GM12878 (cell line): ENCODE results near the gene DVL2. TPM values are rescaled to one million over a fixed set of nuclear protein-coding genes. Genes with fewer than 3 reads are reported as not detected.

Experiments
- EP300 ChIP-seq, 2 experiments: fragments of 150-350 bp in 1 of 2; IDR thresholded peaks; 2 replicates each; pipeline ENCODE4 v1.6.1; 2011 to 2012; ENCODE audit warnings: low read depth in 2 of 2, low read length in 2 of 2, borderline replicate concordance in 1 of 2, improper control_type of control experiment in 1 of 2, inconsistent platforms in 1 of 2; ENCODE audit not compliant: control insufficient read depth in 1 of 2
- FOXK2 ChIP-seq: fragments of 450-650 bp; IDR thresholded peaks from 2 replicates; pipeline ENCODE4 v1.6.1; 2017; ENCODE audit warnings: mild to moderate bottlenecking, moderate library complexity
- GATAD2B ChIP-seq: fragments of 450-650 bp; conservative IDR thresholded peaks from 2 replicates; pipeline ENCODE4 v1.6.1; 2017; ENCODE audit warnings: low read depth, mild to moderate bottlenecking, moderate library complexity
- HDAC2 ChIP-seq: fragments of 200-600 bp; sonication (generic); IDR thresholded peaks from 2 replicates; pipeline ENCODE4 v1.6.1; 2017
- IKZF1 ChIP-seq: fragments of 450-650 bp; conservative IDR thresholded peaks from 2 replicates; pipeline ENCODE4 v1.6.1; 2017; ENCODE audit warnings: antibody characterized with exemption, mild to moderate bottlenecking
- JUNB ChIP-seq: IDR thresholded peaks from 2 replicates; pipeline ENCODE4 v1.6.1; 2016; ENCODE audit warnings: antibody characterized with exemption, mild to moderate bottlenecking
- MLLT1 ChIP-seq: fragments of 450-650 bp; IDR thresholded peaks from 2 replicates; pipeline ENCODE4 v1.6.1; 2016; ENCODE audit warnings: mild to moderate bottlenecking
- NBN ChIP-seq: fragments of 450-650 bp; IDR thresholded peaks from 2 replicates; pipeline ENCODE4 v1.6.1; 2016
- NFXL1 ChIP-seq: fragments of 450-650 bp; IDR thresholded peaks from 2 replicates; pipeline ENCODE4 v1.6.1; 2017; ENCODE audit warnings: antibody characterized with exemption, mild to moderate bottlenecking, borderline replicate concordance
- POLR2AphosphoS5 ChIP-seq: IDR thresholded peaks from 2 replicates; pipeline ENCODE4 v1.6.1; 2011; ENCODE audit warnings: mild to moderate bottlenecking, low read length, inconsistent platforms
- RAD21 ChIP-seq: IDR thresholded peaks from 2 replicates; pipeline ENCODE4 v1.6.1; 2011; ENCODE audit warnings: mild to moderate bottlenecking, low read depth, low read length, moderate library complexity; ENCODE audit not compliant: insufficient read depth
- RELA ChIP-seq: fragments of 450-650 bp; IDR thresholded peaks from 2 replicates; pipeline ENCODE4 v1.8.0; 2014; ENCODE audit warnings: borderline replicate concordance; ENCODE audit not compliant: partially characterized antibody
- SMARCA5 ChIP-seq: fragments of 450-650 bp; IDR thresholded peaks from 2 replicates; pipeline ENCODE4 v1.6.1; 2017; ENCODE audit warnings: mild to moderate bottlenecking
- STAT3 ChIP-seq: IDR thresholded peaks from 2 replicates; pipeline ENCODE4 v1.6.1; 2011; ENCODE audit warnings: low read depth, low read length, improper control_type of control experiment
- TCF7 ChIP-seq: IDR thresholded peaks from 2 replicates; pipeline ENCODE4 v1.6.1; 2014; ENCODE audit warnings: antibody characterized with exemption, borderline replicate concordance
- ZBTB4 ChIP-seq: fragments of 450-650 bp; formaldehyde crosslinking; IDR thresholded peaks from 2 replicates; pipeline ENCODE4 v1.4.0; 2022; ENCODE audit warnings: mild to moderate bottlenecking, moderate library complexity
- ZNF217 ChIP-seq: fragments of 450-650 bp; IDR thresholded peaks from 2 replicates; pipeline ENCODE4 v1.6.1; 2017; ENCODE audit warnings: antibody characterized with exemption, mild to moderate bottlenecking
- polyA plus RNA-seq, 11 experiments: library from polyadenylated mRNA; depleted of rRNA in 4 of 11; unstranded in 6 of 11; stranded (reverse) in 5 of 11; fragments of >200 nt; fragmentation: Nextera tagmentation in 4 of 11; fragmentation: Illumina TruSeq in 1 of 11; extraction: Ambion mirVana in 4 of 11; extraction: Trizol in 1 of 11; gene quantifications; 1 replicate in 1 of 11; 2 replicates in 10 of 11; pipeline versions ENCODE4 v1.2.1 to v1.2.3, GENCODE V29; 2011 to 2016; ENCODE audit warnings: inconsistent platforms in 2 of 11, missing spikeins in 2 of 11, low read depth in 1 of 11
- total RNA-seq, 4 experiments: library from RNA; depleted of rRNA in 3 of 4; stranded (reverse); fragments of >200 nt in 3 of 4; fragmentation: Illumina TruSeq in 1 of 4; extraction: Trizol in 1 of 4; gene quantifications; 2 replicates each; pipeline versions ENCODE4 v1.2.1 to v1.2.3, GENCODE V29; 2013 to 2021
- TF ChIP-seq, protein P1 (sequence below): fragments of 150-350 bp; IDR thresholded peaks from 2 replicates; pipeline ENCODE4 v1.6.1; 2014; ENCODE audit warnings: mild to moderate bottlenecking, low read depth, low read length
- TF ChIP-seq, protein P2 (sequence below): fragments of 450-650 bp; IDR thresholded peaks from 2 replicates; pipeline ENCODE4 v1.6.1; 2017; ENCODE audit warnings: mild to moderate bottlenecking
- TF ChIP-seq, protein P3 (sequence below): fragments of 450-650 bp; IDR thresholded peaks from 2 replicates; pipeline ENCODE4 v1.6.1; 2016; ENCODE audit warnings: mild to moderate bottlenecking, moderate library complexity, borderline replicate concordance

The DVL2 gene
- total and polyA plus RNA-seq, 10 of the 15 experiments (the other 5 are each of a cell fraction or from before 2014, with no cell fraction given), result 0.97 to 44.8 (median 23.2) TPM

DNA sequence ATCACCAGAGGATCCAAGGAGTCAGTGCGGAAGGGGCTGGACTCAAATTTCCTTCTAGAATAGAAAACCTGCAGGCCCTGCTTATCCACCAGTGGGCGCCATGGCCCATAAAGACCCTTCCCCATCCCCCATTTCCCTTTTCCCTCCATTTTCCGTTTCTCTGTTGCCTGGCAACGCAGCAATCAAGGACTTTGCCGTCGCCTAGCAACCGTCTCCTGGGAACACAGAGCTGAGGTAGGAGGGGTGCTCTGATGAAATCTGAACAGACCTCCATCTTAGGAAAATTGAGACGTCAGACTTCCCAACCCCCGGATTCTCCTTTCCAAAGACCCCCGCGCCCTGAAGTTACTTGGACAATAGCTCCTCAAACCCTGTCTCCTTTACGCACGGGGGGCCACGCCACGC lies 20.4 kb downstream of the DVL2 start (continued):
- TF ChIP-seq POLR2AphosphoS5, result no peak
- TF ChIP-seq, protein P1, sequence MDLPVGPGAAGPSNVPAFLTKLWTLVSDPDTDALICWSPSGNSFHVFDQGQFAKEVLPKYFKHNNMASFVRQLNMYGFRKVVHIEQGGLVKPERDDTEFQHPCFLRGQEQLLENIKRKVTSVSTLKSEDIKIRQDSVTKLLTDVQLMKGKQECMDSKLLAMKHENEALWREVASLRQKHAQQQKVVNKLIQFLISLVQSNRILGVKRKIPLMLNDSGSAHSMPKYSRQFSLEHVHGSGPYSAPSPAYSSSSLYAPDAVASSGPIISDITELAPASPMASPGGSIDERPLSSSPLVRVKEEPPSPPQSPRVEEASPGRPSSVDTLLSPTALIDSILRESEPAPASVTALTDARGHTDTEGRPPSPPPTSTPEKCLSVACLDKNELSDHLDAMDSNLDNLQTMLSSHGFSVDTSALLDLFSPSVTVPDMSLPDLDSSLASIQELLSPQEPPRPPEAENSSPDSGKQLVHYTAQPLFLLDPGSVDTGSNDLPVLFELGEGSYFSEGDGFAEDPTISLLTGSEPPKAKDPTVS, result no peak
- no peak for TF ChIP-seq TCF7
- no peak for TF ChIP-seq IKZF1
- peak; percentile 59 for TF ChIP-seq RELA
- no peak for TF ChIP-seq HDAC2
- TF ChIP-seq ZNF217, result no peak
- TF ChIP-seq MLLT1, result no peak
- TF ChIP-seq FOXK2, result no peak
- no peak for TF ChIP-seq GATAD2B
- no peak for TF ChIP-seq STAT3
- TF ChIP-seq ZBTB4 (CRISPR knock-in tag), result no peak
- peak; percentile 81 for TF ChIP-seq SMARCA5
- TF ChIP-seq, protein P2, sequence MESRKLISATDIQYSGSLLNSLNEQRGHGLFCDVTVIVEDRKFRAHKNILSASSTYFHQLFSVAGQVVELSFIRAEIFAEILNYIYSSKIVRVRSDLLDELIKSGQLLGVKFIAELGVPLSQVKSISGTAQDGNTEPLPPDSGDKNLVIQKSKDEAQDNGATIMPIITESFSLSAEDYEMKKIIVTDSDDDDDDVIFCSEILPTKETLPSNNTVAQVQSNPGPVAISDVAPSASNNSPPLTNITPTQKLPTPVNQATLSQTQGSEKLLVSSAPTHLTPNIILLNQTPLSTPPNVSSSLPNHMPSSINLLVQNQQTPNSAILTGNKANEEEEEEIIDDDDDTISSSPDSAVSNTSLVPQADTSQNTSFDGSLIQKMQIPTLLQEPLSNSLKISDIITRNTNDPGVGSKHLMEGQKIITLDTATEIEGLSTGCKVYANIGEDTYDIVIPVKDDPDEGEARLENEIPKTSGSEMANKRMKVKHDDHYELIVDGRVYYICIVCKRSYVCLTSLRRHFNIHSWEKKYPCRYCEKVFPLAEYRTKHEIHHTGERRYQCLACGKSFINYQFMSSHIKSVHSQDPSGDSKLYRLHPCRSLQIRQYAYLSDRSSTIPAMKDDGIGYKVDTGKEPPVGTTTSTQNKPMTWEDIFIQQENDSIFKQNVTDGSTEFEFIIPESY, result no peak
- no peak for TF ChIP-seq EP300 (IDR thresholded peaks at IDR 0.05; ENCODE audit: borderline replicate concordance in 1 of 2, control insufficient read depth in 1 of 2, low read depth in 2 of 2, low read length in 2 of 2)
- 0 out of 2 replicates have a peak, but pooled peaks have one; percentile 17 for TF ChIP-seq NBN
- TF ChIP-seq RAD21, result no peak
- TF ChIP-seq JUNB, result no peak
- no peak for TF ChIP-seq NFXL1
- TF ChIP-seq, protein P3, sequence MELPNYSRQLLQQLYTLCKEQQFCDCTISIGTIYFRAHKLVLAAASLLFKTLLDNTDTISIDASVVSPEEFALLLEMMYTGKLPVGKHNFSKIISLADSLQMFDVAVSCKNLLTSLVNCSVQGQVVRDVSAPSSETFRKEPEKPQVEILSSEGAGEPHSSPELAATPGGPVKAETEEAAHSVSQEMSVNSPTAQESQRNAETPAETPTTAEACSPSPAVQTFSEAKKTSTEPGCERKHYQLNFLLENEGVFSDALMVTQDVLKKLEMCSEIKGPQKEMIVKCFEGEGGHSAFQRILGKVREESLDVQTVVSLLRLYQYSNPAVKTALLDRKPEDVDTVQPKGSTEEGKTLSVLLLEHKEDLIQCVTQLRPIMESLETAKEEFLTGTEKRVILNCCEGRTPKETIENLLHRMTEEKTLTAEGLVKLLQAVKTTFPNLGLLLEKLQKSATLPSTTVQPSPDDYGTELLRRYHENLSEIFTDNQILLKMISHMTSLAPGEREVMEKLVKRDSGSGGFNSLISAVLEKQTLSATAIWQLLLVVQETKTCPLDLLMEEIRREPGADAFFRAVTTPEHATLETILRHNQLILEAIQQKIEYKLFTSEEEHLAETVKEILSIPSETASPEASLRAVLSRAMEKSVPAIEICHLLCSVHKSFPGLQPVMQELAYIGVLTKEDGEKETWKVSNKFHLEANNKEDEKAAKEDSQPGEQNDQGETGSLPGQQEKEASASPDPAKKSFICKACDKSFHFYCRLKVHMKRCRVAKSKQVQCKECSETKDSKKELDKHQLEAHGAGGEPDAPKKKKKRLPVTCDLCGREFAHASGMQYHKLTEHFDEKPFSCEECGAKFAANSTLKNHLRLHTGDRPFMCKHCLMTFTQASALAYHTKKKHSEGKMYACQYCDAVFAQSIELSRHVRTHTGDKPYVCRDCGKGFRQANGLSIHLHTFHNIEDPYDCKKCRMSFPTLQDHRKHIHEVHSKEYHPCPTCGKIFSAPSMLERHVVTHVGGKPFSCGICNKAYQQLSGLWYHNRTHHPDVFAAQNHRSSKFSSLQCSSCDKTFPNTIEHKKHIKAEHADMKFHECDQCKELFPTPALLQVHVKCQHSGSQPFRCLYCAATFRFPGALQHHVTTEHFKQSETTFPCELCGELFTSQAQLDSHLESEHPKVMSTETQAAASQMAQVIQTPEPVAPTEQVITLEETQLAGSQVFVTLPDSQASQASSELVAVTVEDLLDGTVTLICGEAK, result 0 out of 2 replicates have a peak, but pooled peaks have one; percentile 47
